K562 (cell line): Measurements from ENCODE around the gene ITPR1. TPM values are rescaled to one million over a fixed set of nuclear protein-coding genes. Genes with fewer than 3 reads are reported as not detected.

Source experiments
- CTBP1 ChIP-seq: fragments of 450-650 bp; IDR thresholded peaks from 2 replicates; pipeline ENCODE4 v1.6.1; 2016; ENCODE audit warnings: borderline replicate concordance
- MCM2 ChIP-seq: fragments of 450-650 bp; IDR thresholded peaks from 2 replicates; pipeline ENCODE4 v1.6.1; 2017; ENCODE audit warnings: low read depth, mild to moderate bottlenecking
- MED1 ChIP-seq: sonication (generic); formaldehyde crosslinking; IDR thresholded peaks from 2 replicates; pipeline ENCODE4 v1.8.1; 2023; ENCODE audit warnings: missing genetic modification reagents, borderline replicate concordance
- NFE2L1 ChIP-seq: fragments of 450-650 bp; IDR thresholded peaks from 2 replicates; pipeline ENCODE4 v1.6.1; 2016; ENCODE audit warnings: missing genetic modification characterization, low read depth, mild to moderate bottlenecking, missing compliant biosample characterization, moderate library complexity, borderline replicate concordance
- SP1 ChIP-seq: sonication (generic); formaldehyde crosslinking; IDR thresholded peaks from 2 replicates; pipeline ENCODE4 v1.8.1; 2022; ENCODE audit warnings: mild to moderate bottlenecking, missing genetic modification reagents
- ZEB2 ChIP-seq: fragments of 450-650 bp; IDR thresholded peaks from 2 replicates; pipeline ENCODE4 v1.6.1; 2016
- ZNF12 ChIP-seq: sonication (generic); formaldehyde crosslinking; IDR thresholded peaks from 2 replicates; pipeline ENCODE4 v1.4.0; 2020; ENCODE audit warnings: mild to moderate bottlenecking, missing genetic modification reagents
- ZNF174 ChIP-seq: fragments of 250-450 bp; sonication (Bioruptor Pico); IDR thresholded peaks from 2 replicates; pipeline ENCODE4 v1.4.0; 2020; ENCODE audit warnings: mild to moderate bottlenecking
- ZNF23 ChIP-seq: fragments of 250-450 bp; sonication (Bioruptor Pico); IDR thresholded peaks from 2 replicates; pipeline ENCODE4 v1.4.0; 2020; ENCODE audit warnings: mild to moderate bottlenecking
- polyA plus RNA-seq, 8 experiments: library from polyadenylated mRNA; depleted of rRNA in 4 of 8; stranded (reverse) in 5 of 8; unstranded in 3 of 8; fragments of >200 nt; fragmentation: Nextera tagmentation in 2 of 8; fragmentation: Illumina TruSeq in 1 of 8; extraction: Ambion mirVana in 2 of 8; extraction: Trizol in 1 of 8; gene quantifications; 2 replicates each; pipeline versions ENCODE4 v1.2.1 to v1.2.3, GENCODE V29; 2011 to 2014; ENCODE audit warnings: inconsistent platforms in 1 of 8, missing spikeins in 1 of 8
- total RNA-seq, 7 experiments: library from RNA; depleted of rRNA in 6 of 7; stranded (reverse); fragments of >200 nt in 6 of 7; fragmentation: Illumina TruSeq in 2 of 7; extraction: Trizol in 2 of 7; gene quantifications; 2 replicates each; pipeline versions ENCODE4 v1.2.1 to v1.2.3, GENCODE V29; 2011 to 2021; ENCODE audit warnings: low replicate concordance in 1 of 7
- TF ChIP-seq, protein P1 (sequence below): fragments of 200-800 bp; sonication (Bioruptor generic); IDR thresholded peaks from 2 replicates; pipeline ENCODE4 v1.6.1; 2017; ENCODE audit warnings: missing genetic modification characterization, missing compliant biosample characterization
- TF ChIP-seq, protein P2 (sequence below): sonication (generic); formaldehyde crosslinking; IDR thresholded peaks from 2 replicates; pipeline ENCODE4 v1.9.0; 2022; ENCODE audit warnings: mild to moderate bottlenecking, missing genetic modification reagents
- TF ChIP-seq, protein P3 (sequence below): fragments of 450-650 bp; IDR thresholded peaks from 2 replicates; pipeline ENCODE4 v1.6.1; 2016
- TF ChIP-seq, protein P4 (sequence below), 2 experiments: fragments of 450-650 bp; IDR thresholded peaks; 2 replicates each; pipeline ENCODE4 v1.6.1; 2018; ENCODE audit warnings: mild to moderate bottlenecking in 2 of 2, low read depth in 1 of 2; ENCODE audit not compliant: partially characterized antibody in 2 of 2
- TF ChIP-seq, protein P5 (sequence below), 2 experiments: IDR thresholded peaks in 1 of 2; conservative IDR thresholded peaks in 1 of 2; 2 replicates each; pipeline ENCODE4 v1.6.1; 2016; ENCODE audit warnings: low read depth in 2 of 2, mild to moderate bottlenecking in 1 of 2, missing compliant biosample characterization in 1 of 2, missing genetic modification characterization in 1 of 2, moderate library complexity in 1 of 2
- TF ChIP-seq, protein P6 (sequence below), 2 experiments: fragments of 200-800 bp in 1 of 2; sonication (Bioruptor generic) in 1 of 2; sonication (generic) in 1 of 2; formaldehyde crosslinking in 1 of 2; IDR thresholded peaks in 1 of 2; conservative IDR thresholded peaks in 1 of 2; 2 replicates each; pipeline versions ENCODE4 v1.5.0 to v1.6.1; 2016 to 2020; ENCODE audit warnings: missing compliant biosample characterization in 1 of 2, missing genetic modification characterization in 1 of 2, missing genetic modification reagents in 1 of 2

ITPR1 gene
- total and polyA plus RNA-seq, 9 of the 15 experiments (the other 6 are each of a cell fraction or from before 2014, with no cell fraction given), result 22.4 to 40.0 (median 27.4) TPM

DNA sequence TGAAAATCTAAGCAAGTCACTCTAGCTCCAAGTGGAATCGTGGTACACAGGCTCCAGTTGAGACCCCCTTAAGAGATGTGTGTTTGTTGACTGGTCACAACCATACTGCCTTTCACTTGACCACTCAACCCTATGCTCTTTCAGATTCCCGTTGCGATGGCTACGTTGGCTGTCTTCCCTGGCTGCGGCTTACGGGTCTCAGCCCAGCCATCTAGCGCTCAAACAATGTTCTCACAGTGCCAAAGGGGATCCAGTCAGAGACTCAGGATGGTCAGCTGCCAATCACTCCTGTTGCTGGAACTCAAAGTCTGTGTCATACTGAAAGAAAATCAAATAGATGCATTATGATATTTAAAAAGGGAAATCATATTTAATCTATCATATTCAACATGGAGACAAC lies 237.6 kb downstream of the ITPR1 start (continued):
- TF ChIP-seq, protein P1, sequence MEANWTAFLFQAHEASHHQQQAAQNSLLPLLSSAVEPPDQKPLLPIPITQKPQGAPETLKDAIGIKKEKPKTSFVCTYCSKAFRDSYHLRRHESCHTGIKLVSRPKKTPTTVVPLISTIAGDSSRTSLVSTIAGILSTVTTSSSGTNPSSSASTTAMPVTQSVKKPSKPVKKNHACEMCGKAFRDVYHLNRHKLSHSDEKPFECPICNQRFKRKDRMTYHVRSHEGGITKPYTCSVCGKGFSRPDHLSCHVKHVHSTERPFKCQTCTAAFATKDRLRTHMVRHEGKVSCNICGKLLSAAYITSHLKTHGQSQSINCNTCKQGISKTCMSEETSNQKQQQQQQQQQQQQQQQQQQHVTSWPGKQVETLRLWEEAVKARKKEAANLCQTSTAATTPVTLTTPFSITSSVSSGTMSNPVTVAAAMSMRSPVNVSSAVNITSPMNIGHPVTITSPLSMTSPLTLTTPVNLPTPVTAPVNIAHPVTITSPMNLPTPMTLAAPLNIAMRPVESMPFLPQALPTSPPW (CRISPR knock-in tag), result no peak
- TF ChIP-seq, protein P2, sequence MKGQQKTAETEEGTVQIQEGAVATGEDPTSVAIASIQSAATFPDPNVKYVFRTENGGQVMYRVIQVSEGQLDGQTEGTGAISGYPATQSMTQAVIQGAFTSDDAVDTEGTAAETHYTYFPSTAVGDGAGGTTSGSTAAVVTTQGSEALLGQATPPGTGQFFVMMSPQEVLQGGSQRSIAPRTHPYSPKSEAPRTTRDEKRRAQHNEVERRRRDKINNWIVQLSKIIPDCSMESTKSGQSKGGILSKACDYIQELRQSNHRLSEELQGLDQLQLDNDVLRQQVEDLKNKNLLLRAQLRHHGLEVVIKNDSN (CRISPR knock-in tag), result 0 out of 2 replicates have a peak, but pooled peaks have one; percentile 18
- TF ChIP-seq, protein P3, sequence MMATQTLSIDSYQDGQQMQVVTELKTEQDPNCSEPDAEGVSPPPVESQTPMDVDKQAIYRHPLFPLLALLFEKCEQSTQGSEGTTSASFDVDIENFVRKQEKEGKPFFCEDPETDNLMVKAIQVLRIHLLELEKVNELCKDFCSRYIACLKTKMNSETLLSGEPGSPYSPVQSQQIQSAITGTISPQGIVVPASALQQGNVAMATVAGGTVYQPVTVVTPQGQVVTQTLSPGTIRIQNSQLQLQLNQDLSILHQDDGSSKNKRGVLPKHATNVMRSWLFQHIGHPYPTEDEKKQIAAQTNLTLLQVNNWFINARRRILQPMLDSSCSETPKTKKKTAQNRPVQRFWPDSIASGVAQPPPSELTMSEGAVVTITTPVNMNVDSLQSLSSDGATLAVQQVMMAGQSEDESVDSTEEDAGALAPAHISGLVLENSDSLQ, result peak; percentile 57
- TF ChIP-seq SP1 (CRISPR knock-in tag) (no peak), MED1 (CRISPR knock-in tag) (no peak), ZEB2 (no peak), MCM2 (no peak), CTBP1 (no peak), ZNF174 (CRISPR knock-in tag) (no peak), ZNF23 (CRISPR knock-in tag) (no peak), ZNF12 (CRISPR knock-in tag) (no peak), NFE2L1 (tag) (no peak)
- TF ChIP-seq, protein P4, sequence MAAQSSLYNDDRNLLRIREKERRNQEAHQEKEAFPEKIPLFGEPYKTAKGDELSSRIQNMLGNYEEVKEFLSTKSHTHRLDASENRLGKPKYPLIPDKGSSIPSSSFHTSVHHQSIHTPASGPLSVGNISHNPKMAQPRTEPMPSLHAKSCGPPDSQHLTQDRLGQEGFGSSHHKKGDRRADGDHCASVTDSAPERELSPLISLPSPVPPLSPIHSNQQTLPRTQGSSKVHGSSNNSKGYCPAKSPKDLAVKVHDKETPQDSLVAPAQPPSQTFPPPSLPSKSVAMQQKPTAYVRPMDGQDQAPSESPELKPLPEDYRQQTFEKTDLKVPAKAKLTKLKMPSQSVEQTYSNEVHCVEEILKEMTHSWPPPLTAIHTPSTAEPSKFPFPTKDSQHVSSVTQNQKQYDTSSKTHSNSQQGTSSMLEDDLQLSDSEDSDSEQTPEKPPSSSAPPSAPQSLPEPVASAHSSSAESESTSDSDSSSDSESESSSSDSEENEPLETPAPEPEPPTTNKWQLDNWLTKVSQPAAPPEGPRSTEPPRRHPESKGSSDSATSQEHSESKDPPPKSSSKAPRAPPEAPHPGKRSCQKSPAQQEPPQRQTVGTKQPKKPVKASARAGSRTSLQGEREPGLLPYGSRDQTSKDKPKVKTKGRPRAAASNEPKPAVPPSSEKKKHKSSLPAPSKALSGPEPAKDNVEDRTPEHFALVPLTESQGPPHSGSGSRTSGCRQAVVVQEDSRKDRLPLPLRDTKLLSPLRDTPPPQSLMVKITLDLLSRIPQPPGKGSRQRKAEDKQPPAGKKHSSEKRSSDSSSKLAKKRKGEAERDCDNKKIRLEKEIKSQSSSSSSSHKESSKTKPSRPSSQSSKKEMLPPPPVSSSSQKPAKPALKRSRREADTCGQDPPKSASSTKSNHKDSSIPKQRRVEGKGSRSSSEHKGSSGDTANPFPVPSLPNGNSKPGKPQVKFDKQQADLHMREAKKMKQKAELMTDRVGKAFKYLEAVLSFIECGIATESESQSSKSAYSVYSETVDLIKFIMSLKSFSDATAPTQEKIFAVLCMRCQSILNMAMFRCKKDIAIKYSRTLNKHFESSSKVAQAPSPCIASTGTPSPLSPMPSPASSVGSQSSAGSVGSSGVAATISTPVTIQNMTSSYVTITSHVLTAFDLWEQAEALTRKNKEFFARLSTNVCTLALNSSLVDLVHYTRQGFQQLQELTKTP (IDR thresholded peaks at IDR 0.05; ENCODE audit: low read depth in 1 of 2, partially characterized antibody in 2 of 2), result no peak
- TF ChIP-seq, protein P5, sequence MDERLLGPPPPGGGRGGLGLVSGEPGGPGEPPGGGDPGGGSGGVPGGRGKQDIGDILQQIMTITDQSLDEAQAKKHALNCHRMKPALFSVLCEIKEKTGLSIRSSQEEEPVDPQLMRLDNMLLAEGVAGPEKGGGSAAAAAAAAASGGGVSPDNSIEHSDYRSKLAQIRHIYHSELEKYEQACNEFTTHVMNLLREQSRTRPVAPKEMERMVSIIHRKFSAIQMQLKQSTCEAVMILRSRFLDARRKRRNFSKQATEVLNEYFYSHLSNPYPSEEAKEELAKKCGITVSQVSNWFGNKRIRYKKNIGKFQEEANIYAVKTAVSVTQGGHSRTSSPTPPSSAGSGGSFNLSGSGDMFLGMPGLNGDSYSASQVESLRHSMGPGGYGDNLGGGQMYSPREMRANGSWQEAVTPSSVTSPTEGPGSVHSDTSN (CRISPR knock-in tag; IDR thresholded peaks at IDR 0.05; ENCODE audit: low read depth), result no peak
- TF ChIP-seq, protein P5 (tag; conservative IDR thresholded peaks at IDR 0.05; ENCODE audit: low read depth), result 0 out of 2 replicates have a peak, but pooled peaks have one; percentile 10
- TF ChIP-seq, protein P6, sequence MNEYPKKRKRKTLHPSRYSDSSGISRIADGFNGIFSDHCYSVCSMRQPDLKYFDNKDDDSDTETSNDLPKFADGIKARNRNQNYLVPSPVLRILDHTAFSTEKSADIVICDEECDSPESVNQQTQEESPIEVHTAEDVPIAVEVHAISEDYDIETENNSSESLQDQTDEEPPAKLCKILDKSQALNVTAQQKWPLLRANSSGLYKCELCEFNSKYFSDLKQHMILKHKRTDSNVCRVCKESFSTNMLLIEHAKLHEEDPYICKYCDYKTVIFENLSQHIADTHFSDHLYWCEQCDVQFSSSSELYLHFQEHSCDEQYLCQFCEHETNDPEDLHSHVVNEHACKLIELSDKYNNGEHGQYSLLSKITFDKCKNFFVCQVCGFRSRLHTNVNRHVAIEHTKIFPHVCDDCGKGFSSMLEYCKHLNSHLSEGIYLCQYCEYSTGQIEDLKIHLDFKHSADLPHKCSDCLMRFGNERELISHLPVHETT (CRISPR knock-in tag; conservative IDR thresholded peaks at IDR 0.05 in 1 of 2, IDR thresholded peaks at IDR 0.05 in 1 of 2), result no peak
